ENCODE data around the gene FAU.
"Not testable (repeated sequence)": the region's sequence is repeated elsewhere in the genome, so short reads cannot be mapped to it uniquely, and the experiment has no call there.

FAU gene

GRCh38 chr11:65121865-65122696 lies at the start of gene FAU, which contains the start of gene MRPL49:
FAU (minus strand) TSS chr11:65122134; CDS start chr11:65121813, 321 bp downstream.
MRPL49 (plus strand) TSS chr11:65122321; CDS start chr11:65122347, 26 bp downstream.
- peak; percentile 98 for DNase-seq (ENCODE audit: low spot score)

GRCh38 chr11:65170058-65170534 lies 48.2 kb upstream of the FAU start, which contains the start of gene SPDYC:
SPDYC (plus strand) TSS chr11:65170233; CDS start chr11:65171358, 1,125 bp downstream.
- no peak for DNase-seq (ENCODE audit: low spot score)

GRCh38 chr11:65169164-65169641 lies 47.3 kb upstream of the FAU start:
- DNase-seq (ENCODE audit: low spot score): no peak

GRCh38 chr11:65167656-65168055 lies 45.7 kb upstream of the FAU start:
- no peak for DNase-seq (ENCODE audit: low spot score)

GRCh38 chr11:65166893-65167292 lies 45.0 kb upstream of the FAU start:
- DNase-seq (ENCODE audit: low spot score): no peak

GRCh38 chr11:65165410-65166317 lies 43.7 kb upstream of the FAU start:
- no peak for DNase-seq (ENCODE audit: low spot score)

- no peak for DNase-seq (ENCODE audit: low spot score)
Measured at GRCh38 chr11:65163684-65164083, 41.8 kb upstream of the FAU start.

- DNase-seq (ENCODE audit: low spot score): no peak
Measured at GRCh38 chr11:65160643-65161042, 38.7 kb upstream of the FAU start.

GRCh38 chr11:65159012-65159411 lies 37.1 kb upstream of the FAU start:
- DNase-seq (ENCODE audit: low spot score): no peak

GRCh38 chr11:65157336-65157735 lies 35.4 kb upstream of the FAU start:
- DNase-seq (ENCODE audit: low spot score): no peak

GRCh38 chr11:65156926-65157325 lies 35.0 kb upstream of the FAU start:
- DNase-seq (ENCODE audit: low spot score): no peak

- no peak for DNase-seq (ENCODE audit: low spot score)
Measured at GRCh38 chr11:65156256-65156655, 34.3 kb upstream of the FAU start.

GRCh38 chr11:65152122-65152521 lies 30.2 kb upstream of the FAU start:
- DNase-seq (ENCODE audit: low spot score): no peak

GRCh38 chr11:65151331-65151899 lies 29.5 kb upstream of the FAU start:
- DNase-seq (ENCODE audit: low spot score): no peak

GRCh38 chr11:65150509-65151299 lies 28.8 kb upstream of the FAU start:
- DNase-seq (ENCODE audit: low spot score): peak; percentile 83

- DNase-seq (ENCODE audit: low spot score): not testable (repeated sequence)
Measured at GRCh38 chr11:65150131-65150508, 28.2 kb upstream of the FAU start.

- no peak for DNase-seq (ENCODE audit: low spot score)
Measured at GRCh38 chr11:65148657-65149056, 26.7 kb upstream of the FAU start.

GRCh38 chr11:65147352-65148075 lies 25.6 kb upstream of the FAU start:
- no peak for DNase-seq (ENCODE audit: low spot score)

GRCh38 chr11:65141896-65142494 lies 20.1 kb upstream of the FAU start:
- no peak for DNase-seq (ENCODE audit: low spot score)

- DNase-seq (ENCODE audit: low spot score): no peak
Measured at GRCh38 chr11:65136515-65137096, 14.7 kb upstream of the FAU start.

All from hepatic stellate cell (primary cell).